OCI-LY3 (cell line): ENCODE measurements around the gene ZFX.
"Not testable (repeated sequence)": the region's sequence is repeated elsewhere in the genome, so short reads cannot be mapped to it uniquely, and the experiment has no call there.

Experiments
- EZH2phosphoT487 ChIP-seq: fragments of 200-600 bp; shearing (Covaris generic); IDR thresholded peaks from 2 replicates; pipeline ENCODE4 v1.6.1; 2018; ENCODE audit warnings: antibody characterized with exemption, mixed run types, low read depth
- TF ChIP-seq, protein P1 (sequence below): fragments of 200-600, 300-600 bp; sonication (generic); IDR thresholded peaks from 2 replicates; pipeline ENCODE4 v1.5.1; 2014; ENCODE audit warnings: antibody characterized with exemption, low read length, low read depth

- TF ChIP-seq, protein P1, sequence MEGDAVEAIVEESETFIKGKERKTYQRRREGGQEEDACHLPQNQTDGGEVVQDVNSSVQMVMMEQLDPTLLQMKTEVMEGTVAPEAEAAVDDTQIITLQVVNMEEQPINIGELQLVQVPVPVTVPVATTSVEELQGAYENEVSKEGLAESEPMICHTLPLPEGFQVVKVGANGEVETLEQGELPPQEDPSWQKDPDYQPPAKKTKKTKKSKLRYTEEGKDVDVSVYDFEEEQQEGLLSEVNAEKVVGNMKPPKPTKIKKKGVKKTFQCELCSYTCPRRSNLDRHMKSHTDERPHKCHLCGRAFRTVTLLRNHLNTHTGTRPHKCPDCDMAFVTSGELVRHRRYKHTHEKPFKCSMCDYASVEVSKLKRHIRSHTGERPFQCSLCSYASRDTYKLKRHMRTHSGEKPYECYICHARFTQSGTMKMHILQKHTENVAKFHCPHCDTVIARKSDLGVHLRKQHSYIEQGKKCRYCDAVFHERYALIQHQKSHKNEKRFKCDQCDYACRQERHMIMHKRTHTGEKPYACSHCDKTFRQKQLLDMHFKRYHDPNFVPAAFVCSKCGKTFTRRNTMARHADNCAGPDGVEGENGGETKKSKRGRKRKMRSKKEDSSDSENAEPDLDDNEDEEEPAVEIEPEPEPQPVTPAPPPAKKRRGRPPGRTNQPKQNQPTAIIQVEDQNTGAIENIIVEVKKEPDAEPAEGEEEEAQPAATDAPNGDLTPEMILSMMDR = not testable (repeated sequence)
- not testable (repeated sequence) for TF ChIP-seq EZH2phosphoT487
Observed at GRCh38 chrX:24135768-24136167, 13.8 kb upstream of the ZFX start.
